ENCODE measurements around the gene TACR2. TPM values are rescaled to one million over a fixed set of nuclear protein-coding genes. Genes with fewer than 3 reads are reported as not detected.

TACR2 gene
- total RNA-seq, 2 donors from 2014 or later: 0.27 TPM; not detected in 1

- H3K4me1 ChIP-seq (ENCODE audit: control insufficient read depth in 1 of 2, low read depth in 2 of 2): peaks cover 15 to 32% of the 10 kb centered on the region in 2 donors
- H3K27ac ChIP-seq: peak overlapping the region; percentile 45 to 58
- no peak for DNase-seq (ENCODE audit: low spot score)
- TF ChIP-seq CTCF (IDR thresholded peaks at IDR 0.05): no peak
- H3K27me3 ChIP-seq (replicated peaks; ENCODE audit: insufficient read depth): no peaks in the 10 kb centered on the region
- H3K9me3 ChIP-seq: no peaks in the 10 kb centered on the region
- peaks cover 26% of the 10 kb centered on the region for H3K36me3 ChIP-seq
- no peak overlapping the region for H3K4me3 ChIP-seq
- ATAC-seq (ENCODE audit: insufficient number of reproducible peaks, low FRiP score, low read depth): no peak
Measured at GRCh38 chr10:69377933-69378332, 38.8 kb downstream of the TACR2 start.

GRCh38 chr10:69377191-69377590, 39.5 kb downstream of the TACR2 start:
- DNase-seq (ENCODE audit: low spot score) (no peak), ATAC-seq (ENCODE audit: insufficient number of reproducible peaks, low FRiP score, low read depth) (no peak)
- H3K4me3 ChIP-seq: no peak overlapping the region
- peaks cover 18% of the 10 kb centered on the region for H3K36me3 ChIP-seq
- H3K4me1 ChIP-seq (ENCODE audit: control insufficient read depth in 1 of 2, low read depth in 2 of 2): peaks cover 15 to 32% of the 10 kb centered on the region in 2 donors
- TF ChIP-seq CTCF (IDR thresholded peaks at IDR 0.05): no peak
- H3K27ac ChIP-seq: peak overlapping the region; percentile 43 to 74
- H3K9me3 ChIP-seq: no peaks in the 10 kb centered on the region
- H3K27me3 ChIP-seq (replicated peaks; ENCODE audit: insufficient read depth): no peaks in the 10 kb centered on the region

GRCh38 chr10:69376662-69377061, 40.1 kb downstream of the TACR2 start:
- Histone ChIP-seq H3K9me3 (no peaks in the 10 kb centered on the region), H3K36me3 (peaks cover 18% of the 10 kb centered on the region), H3K27me3 (replicated peaks; ENCODE audit: insufficient read depth) (no peaks in the 10 kb centered on the region), H3K4me1 (ENCODE audit: control insufficient read depth in 1 of 2, low read depth in 2 of 2) (peaks cover 15 to 32% of the 10 kb centered on the region in 2 donors), H3K27ac (peak overlapping the region; percentile 43 to 74), H3K4me3 (no peak overlapping the region)
- no peak for ATAC-seq (ENCODE audit: insufficient number of reproducible peaks, low FRiP score, low read depth)
- TF ChIP-seq CTCF (IDR thresholded peaks at IDR 0.05): no peak
- no peak for DNase-seq (ENCODE audit: low spot score)

GRCh38 chr10:69375307-69376151, 41.2 kb downstream of the TACR2 start:
- H3K36me3 ChIP-seq: peaks cover 18% of the 10 kb centered on the region
- no peaks in the 10 kb centered on the region for H3K27me3 ChIP-seq (replicated peaks; ENCODE audit: insufficient read depth)
- no peak for ATAC-seq (ENCODE audit: insufficient number of reproducible peaks, low FRiP score, low read depth)
- peaks cover 15 to 32% of the 10 kb centered on the region in 2 donors for H3K4me1 ChIP-seq (ENCODE audit: control insufficient read depth in 1 of 2, low read depth in 2 of 2)
- no peak for TF ChIP-seq CTCF (IDR thresholded peaks at IDR 0.05)
- H3K9me3 ChIP-seq: no peaks in the 10 kb centered on the region
- DNase-seq (ENCODE audit: low spot score): no peak
- peak overlapping the region; percentile 43 to 74 for H3K27ac ChIP-seq
- peak overlapping the region; percentile 51 for H3K4me3 ChIP-seq

GRCh38 chr10:69374931-69375306, 41.8 kb downstream of the TACR2 start:
- ATAC-seq (ENCODE audit: insufficient number of reproducible peaks, low FRiP score, low read depth): no peak

More at GRCh38 chr10:69374931-69375306, 41.8 kb downstream of the TACR2 start:
- H3K4me1 ChIP-seq (ENCODE audit: control insufficient read depth in 1 of 2, low read depth in 2 of 2): peaks cover 15 to 32% of the 10 kb centered on the region in 2 donors
- no peak for DNase-seq (ENCODE audit: low spot score)
- no peaks in the 10 kb centered on the region for H3K27me3 ChIP-seq (replicated peaks; ENCODE audit: insufficient read depth)
- H3K36me3 ChIP-seq: peaks cover 18% of the 10 kb centered on the region
- no peak for TF ChIP-seq CTCF (IDR thresholded peaks at IDR 0.05)
- peak overlapping the region; percentile 51 for H3K4me3 ChIP-seq
- no peaks in the 10 kb centered on the region for H3K9me3 ChIP-seq
- peak overlapping the region; percentile 43 to 74 for H3K27ac ChIP-seq
